GM19240 (cell line): ENCODE results near the gene LARP4B.
A peak's percentile ranks its signal among the peaks of the same experiment; 100 is the strongest.
"Not testable (repeated sequence)": the region's sequence is repeated elsewhere in the genome, so short reads cannot be mapped to it uniquely, and the experiment has no call there.

Source experiments
- DNase-seq: peaks from one replicate; pipeline ENCODE4 v3.0.0; 2011; ENCODE audit warnings: low spot score; ENCODE audit not compliant: insufficient read length

The LARP4B gene

GRCh38 chr10:958856-959255 is 27.4 kb upstream of the LARP4B start:
- DNase-seq: no peak

DNA sequence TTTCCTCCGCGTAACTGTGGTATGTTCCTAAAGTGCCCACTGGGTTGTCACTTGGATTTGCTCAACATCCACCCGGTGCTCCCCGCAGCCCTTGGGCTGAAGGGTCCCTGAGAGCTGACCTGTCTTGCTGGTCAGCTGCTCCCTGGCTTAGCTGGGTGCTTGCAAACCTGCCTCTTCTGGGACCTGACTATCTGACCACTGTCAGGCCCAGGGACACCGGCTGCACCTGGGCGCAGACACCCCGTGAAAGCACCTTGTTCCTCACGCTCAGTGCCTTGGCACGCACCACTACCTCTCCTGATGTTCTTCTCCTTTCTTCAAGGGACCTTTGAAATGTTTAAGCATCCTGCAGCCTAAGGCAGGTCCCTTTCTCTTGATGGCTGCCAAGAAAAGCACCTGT is 26.6 kb upstream of the LARP4B start:
- DNase-seq: no peak

DNA sequence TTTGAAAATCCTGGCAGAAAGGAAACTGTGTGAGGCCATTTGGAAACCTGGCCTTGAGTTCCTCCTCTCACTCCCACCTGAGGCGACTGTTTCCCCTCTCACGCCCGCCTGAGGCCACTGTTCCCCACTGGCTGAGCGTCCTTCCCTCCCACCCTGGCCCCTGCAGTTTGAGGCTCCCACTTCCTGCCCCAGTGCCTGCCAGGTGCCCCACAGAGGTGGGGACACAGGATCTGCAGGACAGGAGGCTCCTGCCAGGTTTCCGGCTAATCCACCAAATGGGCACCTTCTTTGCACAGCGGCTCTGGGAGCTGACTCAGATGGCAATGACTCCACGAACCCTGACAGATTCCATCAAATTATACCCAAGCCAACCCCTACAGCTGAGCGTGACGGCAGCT is 24.3 kb upstream of the LARP4B start:
- no peak for DNase-seq

DNA sequence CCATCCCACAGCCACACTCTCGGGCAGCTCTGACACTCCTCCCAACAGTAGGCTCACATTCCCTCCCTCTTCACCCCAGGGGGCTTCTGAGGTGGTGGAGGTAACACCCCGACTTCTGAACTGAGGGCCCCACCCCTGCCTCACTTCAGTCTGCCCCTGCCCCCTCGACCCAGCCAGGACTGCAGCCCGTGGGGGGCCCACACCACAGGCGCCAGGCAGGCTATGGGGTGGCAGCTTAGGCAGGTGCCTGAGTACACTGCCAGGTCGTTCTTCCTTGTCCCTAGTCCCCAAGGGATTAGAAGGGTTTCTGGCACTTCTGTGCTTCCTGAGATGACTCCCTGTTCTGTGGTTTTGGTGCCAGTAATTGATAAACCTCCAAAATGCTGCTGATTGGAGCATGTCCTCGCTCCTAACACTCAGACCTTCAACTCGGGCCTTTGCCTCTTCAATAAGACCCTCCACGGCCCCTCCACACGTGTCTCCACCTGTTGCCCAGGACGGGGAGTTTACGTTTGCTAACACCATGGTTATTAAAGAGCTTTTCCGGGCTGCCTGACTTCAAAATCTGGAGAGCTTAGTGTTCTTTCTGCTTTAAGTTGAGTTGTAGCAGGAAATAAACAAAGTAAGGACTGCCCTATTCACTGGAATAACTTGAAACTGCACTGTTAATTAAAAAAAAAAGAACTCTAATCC is 23.8 kb upstream of the LARP4B start:
- no peak for DNase-seq

DNA sequence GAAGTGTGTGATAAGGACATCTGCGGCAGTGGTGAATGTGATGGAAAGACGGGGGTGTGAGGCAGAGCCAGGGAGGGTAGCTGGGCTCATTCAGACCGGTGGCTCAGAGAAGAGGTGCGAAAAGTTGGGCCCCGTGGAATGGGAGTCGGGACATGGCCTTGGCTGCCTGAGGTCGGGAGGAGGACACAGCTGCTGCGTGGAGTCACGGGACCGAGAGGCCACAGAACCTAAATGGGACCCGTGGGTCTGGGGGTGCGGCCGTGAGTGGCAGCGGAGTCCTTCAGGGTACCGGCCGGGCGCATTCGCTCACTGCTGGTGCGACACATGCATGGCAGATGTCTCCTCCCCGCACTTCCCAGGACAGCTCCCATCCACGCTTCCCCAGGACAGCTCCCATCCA is 22.9 kb upstream of the LARP4B start:
- DNase-seq: no peak

GRCh38 chr10:953836-954235 is 22.3 kb upstream of the LARP4B start:
- DNase-seq: no peak

GRCh38 chr10:949446-949845 is 17.9 kb upstream of the LARP4B start:
- DNase-seq: no peak

DNA sequence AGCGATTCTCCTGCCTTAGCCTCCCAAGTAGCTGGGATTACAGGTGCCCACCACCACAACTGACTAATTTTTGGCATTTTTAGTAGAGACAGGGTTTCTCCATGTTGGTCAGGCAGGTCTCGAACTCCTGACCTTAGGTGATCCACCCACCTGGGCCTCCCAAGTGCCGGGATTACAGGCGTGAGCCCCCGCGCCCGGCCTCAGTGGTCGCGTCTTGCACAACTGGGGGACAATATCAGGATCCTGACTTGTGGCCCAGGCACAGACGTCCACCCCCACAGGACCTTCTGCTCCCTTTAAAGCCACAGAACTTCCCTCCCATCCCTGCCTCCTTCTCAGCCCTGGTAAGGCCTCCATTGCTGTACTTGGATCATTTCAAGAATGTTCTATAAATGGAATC is 16.8 kb upstream of the LARP4B start:
- DNase-seq: no peak

DNA sequence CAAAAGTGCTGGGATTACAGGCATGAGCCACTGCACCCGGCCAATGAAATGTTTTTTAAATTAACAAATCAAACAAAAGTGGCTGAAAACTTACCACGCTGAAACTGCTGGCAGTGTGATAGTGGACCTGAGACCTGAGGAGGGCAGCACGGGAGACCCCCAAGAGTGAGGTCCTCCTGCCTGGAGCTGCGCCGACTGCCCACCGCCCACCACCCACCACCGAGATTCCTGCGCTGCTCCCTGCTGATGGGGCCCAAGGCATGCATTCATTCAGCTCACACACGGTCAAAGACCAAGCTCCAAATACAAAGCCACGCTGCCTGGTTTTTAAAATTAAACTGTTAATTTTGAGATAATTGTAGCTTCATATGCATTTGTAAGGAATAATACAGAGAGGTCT is 16.4 kb upstream of the LARP4B start:
- no peak for DNase-seq

DNA sequence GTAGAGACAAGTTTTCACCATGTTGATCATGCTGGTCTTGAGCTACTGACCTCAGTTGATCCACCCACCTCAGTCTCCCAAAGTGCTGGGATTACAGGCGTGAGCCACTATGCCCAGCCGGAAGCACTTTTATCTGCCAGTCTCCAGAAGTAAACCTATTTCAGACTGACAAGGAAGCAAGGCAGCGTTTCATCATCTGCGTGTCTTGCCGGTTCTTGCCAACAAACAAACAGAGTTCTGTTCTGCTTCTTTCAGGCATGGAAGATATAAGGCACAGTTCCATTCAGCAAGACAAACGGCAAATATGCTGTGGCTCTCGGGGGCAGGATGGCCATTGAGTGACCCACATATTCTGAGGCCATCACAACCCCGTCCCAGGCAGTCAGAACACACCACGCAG is 15.5 kb upstream of the LARP4B start:
- no peak for DNase-seq

DNA sequence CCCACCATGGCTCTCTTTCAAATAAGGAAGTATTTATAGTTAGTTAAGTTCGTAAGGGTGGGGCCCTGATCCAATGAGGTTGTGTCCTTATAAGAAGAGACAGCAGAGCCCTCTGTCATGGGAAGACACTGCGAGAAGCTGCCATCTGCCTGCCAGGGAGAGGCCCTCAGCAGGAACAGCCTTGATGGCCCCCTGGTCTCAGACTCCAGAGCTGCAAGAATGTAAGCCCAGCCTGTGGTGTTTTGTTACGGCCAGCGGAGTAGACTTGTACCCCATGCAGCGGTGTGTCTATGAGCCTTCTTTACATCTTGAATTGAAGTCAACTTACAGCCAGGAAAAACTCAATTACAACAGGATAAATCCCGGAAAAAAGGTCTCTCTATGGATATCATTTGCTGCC is 14.3 kb upstream of the LARP4B start:
- DNase-seq: no peak

- no peak for DNase-seq
These were observed 12.7 kb upstream of the LARP4B start for GRCh38 chr10:944034-944831.

- peak; percentile 30 for DNase-seq
These were observed 12.0 kb upstream of the LARP4B start for GRCh38 chr10:943334-944033.

- DNase-seq: no peak
These were observed 7.6 kb upstream of the LARP4B start for GRCh38 chr10:938941-939678.

DNA sequence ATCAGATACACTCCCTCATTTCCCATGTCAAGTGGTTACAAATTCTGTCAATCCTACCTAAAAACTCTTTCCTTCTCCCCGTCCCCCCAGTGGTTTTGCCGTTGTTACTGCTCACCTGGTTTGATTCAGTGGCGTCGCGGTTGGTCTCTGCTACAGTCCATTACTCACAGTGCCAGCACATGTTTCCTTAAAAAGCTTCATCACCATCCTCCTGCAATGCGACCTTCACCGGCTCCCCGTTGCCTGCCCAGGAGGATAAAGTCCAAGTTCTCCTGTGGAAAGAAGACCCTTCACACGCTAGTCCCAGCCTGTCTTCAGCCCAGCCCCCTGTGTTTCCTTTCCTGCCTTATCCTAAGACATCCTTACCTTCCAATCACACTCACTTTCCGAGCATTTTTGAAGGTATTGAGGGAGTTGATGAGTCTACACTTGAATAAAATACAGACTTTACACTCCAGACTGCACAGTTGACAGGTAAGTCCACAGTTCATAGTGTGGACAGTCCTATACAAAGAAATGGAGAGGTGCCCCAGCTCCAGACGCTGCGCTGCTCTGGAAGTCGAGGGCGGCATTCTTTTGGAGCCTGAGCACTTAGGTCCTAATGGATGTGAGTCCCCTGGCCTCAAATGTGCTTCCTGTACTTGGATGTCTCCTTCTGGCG is 3.4 kb upstream of the LARP4B start:
- no peak for DNase-seq

DNA sequence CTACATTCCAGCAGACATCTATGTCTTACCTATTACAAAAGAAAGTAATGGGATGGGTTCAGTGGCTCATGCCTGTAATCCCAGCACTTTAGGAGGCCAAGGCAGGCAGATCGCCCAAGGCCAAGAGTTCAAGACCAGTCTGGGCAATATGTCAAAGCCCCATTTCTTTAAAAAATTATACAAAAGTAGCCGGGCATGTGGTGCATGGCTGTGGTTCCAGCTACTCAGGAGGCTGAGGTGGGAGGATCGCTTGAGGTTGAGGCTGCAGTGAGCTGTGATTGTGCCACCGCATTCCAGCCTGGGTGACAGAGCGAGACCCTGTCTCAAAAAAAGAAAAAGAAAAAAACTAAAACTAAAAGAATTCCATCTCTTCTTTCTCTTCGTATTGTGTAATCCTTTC is 2.7 kb upstream of the LARP4B start:
- DNase-seq: not testable (repeated sequence)

DNA sequence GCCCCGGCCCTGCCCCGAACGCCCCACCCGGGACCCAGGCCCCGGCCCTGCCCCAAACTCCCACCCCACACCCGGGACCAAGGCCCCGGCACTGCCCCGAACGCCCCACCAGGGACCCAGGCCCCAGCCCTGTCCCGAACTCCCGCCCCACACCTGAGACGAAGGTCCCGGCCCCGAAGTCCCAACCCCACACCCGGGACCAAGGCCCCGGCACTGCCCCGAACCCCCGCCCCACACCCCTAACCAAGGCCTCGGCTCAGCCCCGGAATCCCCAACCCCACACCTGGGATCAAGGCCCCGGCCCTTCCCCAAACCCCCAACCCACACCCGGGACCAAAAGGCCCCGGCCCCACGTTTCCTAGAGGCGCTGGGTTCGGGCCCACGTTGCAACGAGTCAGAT is 1.1 kb upstream of the LARP4B start:
- no peak for DNase-seq

GRCh38 chr10:930625-931325 is 730 bp downstream of the LARP4B start:
- DNase-seq: no peak

DNA sequence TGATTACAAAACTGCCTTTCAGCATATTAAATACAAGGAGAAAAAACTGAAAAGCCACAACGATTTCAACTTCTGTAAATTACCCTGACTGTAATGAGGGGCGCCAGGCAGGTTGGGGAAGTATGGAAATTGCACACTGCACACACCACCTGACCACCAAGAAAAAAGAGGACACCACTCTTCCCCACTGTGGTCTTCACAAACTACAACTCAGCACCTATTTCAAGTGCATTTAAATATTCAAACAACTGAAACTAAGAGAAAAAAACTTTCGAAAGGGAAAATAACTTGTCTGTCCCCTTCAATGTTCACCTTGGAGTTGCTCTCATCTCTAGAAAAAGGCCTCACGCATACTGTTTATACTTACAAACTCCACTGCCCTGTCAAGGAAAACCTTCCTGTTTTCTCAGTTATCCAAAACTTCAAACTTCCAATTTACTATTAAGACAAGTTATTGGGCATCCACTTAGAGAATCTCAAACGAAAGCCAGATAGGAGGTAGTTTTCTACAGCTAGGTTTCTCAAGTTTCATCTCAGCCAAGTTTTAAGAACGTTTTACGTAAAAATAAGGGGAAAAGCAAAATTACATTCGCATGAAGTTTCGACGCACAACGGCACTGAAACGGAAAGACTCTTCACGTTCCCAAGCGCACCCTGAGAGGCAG is 1.4 kb downstream of the LARP4B start:
- DNase-seq: no peak

- no peak for DNase-seq
These were observed 4.4 kb downstream of the LARP4B start for GRCh38 chr10:927131-927530.
